ENCODE measurements around the gene GID8. TPM values are rescaled to one million over a fixed set of nuclear protein-coding genes. Genes with fewer than 3 reads are reported as not detected.

The GID8 gene
- total RNA-seq, 1 experiment from 2014 or later: 64.3 TPM

- H3K36me3 Mint-ChIP-seq (ENCODE audit: insufficient read depth, unreplicated experiment): no peaks in the 10 kb centered on the region
- CTCF ChIA-PET: interaction anchor here (0.6 to 1.7 kb wide), 22 partner anchors 9 to 409 kb away, joined by 3 to 47 read pairs (median 4); partner anchors contain the start of genes BHLHE23, TCFL5 and YTHDF1
- TF ChIP-seq, protein P1, sequence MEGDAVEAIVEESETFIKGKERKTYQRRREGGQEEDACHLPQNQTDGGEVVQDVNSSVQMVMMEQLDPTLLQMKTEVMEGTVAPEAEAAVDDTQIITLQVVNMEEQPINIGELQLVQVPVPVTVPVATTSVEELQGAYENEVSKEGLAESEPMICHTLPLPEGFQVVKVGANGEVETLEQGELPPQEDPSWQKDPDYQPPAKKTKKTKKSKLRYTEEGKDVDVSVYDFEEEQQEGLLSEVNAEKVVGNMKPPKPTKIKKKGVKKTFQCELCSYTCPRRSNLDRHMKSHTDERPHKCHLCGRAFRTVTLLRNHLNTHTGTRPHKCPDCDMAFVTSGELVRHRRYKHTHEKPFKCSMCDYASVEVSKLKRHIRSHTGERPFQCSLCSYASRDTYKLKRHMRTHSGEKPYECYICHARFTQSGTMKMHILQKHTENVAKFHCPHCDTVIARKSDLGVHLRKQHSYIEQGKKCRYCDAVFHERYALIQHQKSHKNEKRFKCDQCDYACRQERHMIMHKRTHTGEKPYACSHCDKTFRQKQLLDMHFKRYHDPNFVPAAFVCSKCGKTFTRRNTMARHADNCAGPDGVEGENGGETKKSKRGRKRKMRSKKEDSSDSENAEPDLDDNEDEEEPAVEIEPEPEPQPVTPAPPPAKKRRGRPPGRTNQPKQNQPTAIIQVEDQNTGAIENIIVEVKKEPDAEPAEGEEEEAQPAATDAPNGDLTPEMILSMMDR (IDR thresholded peaks at IDR 0.05; ENCODE audit: unreplicated experiment): no peak
- no TSS peak for BruUV-seq (replicated peaks)
- no peak for DNase-seq
- peaks cover 68% of the 10 kb centered on the region for H3K27me3 Mint-ChIP-seq (ENCODE audit: unreplicated experiment)
- peak overlapping the region; percentile 0 for H3K4me3 Mint-ChIP-seq (ENCODE audit: low read depth, unreplicated experiment)
- H3K27ac Mint-ChIP-seq (ENCODE audit: unreplicated experiment): no peak overlapping the region
- no peaks in the 10 kb centered on the region for H3K9me3 Mint-ChIP-seq (ENCODE audit: low read depth, unreplicated experiment)
- H3K4me1 Mint-ChIP-seq (ENCODE audit: low read depth, unreplicated experiment): peaks cover 14% of the 10 kb centered on the region
- intact Hi-C loops (cut with micrococcal nuclease; ENCODE audit: unreplicated experiment): loop anchor here (1.0 kb wide), 1 partner anchor 36 kb away; no protein-coding TSS in a partner anchor
Observed at GRCh38 chr20:62972845-62973745, 35.1 kb downstream of the GID8 start.

GRCh38 chr20:62975251-62975760 is 37.4 kb downstream of the GID8 start:
- Mint-ChIP-seq H3K4me1 (ENCODE audit: low read depth, unreplicated experiment) (peaks cover 14% of the 10 kb centered on the region), H3K4me3 (ENCODE audit: low read depth, unreplicated experiment) (no peak overlapping the region), H3K9me3 (ENCODE audit: low read depth, unreplicated experiment) (no peaks in the 10 kb centered on the region), H3K27me3 (ENCODE audit: unreplicated experiment) (peaks cover 90% of the 10 kb centered on the region), H3K27ac (ENCODE audit: unreplicated experiment) (no peak overlapping the region), H3K36me3 (ENCODE audit: insufficient read depth, unreplicated experiment) (no peaks in the 10 kb centered on the region)
- BruUV-seq (replicated peaks): no TSS peak
- DNase-seq: no peak
- intact Hi-C loops (cut with micrococcal nuclease; ENCODE audit: unreplicated experiment): no loop called here
- TF ChIP-seq, protein P1 (IDR thresholded peaks at IDR 0.05; ENCODE audit: unreplicated experiment): no peak
- CTCF ChIA-PET: interaction anchor here (0.6 to 0.8 kb wide), 4 partner anchors 12 to 450 kb away, joined by 3 to 7 read pairs (median 4); no protein-coding TSS in a partner anchor

DNA sequence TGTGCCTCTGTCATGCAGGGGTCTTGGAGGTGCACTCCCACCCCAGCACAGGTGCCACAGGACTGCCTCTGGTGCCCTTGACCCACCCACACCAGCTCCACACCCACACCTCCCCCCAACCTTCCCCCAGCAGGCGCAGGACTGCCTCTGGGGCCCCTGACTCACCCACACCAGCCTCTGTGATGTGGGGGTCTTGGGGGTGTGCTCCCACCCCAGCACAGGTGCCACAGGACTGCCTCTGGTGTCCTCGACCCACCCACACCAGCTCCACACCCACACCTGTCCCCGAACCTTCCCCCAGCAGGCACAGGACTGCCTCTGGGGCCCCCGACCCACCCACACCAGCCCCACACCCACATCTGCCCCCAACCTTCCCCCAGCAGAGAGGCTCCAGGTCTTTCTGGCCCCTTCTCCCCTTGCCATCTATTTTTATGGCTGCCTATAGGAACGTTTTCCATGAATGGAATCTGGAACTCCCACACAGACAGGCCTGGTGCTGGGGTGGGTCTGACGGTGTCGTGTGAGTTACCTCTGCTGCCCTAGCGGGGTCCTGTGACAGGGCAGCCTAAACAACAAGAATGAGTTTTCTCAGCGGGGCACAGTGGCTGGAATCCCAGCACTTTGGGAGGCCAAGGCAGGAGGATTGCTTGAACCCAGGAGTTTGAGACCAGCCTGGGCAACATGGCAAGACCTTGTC is 38.0 kb downstream of the GID8 start:
- CTCF ChIA-PET: interaction anchor here (0.8 kb wide), 1 partner anchor 11 kb away, joined by 3 read pairs; no protein-coding TSS in a partner anchor
- Mint-ChIP-seq H3K4me1 (ENCODE audit: low read depth, unreplicated experiment) (peaks cover 14% of the 10 kb centered on the region), H3K27ac (ENCODE audit: unreplicated experiment) (no peak overlapping the region), H3K27me3 (ENCODE audit: unreplicated experiment) (peaks cover 93% of the 10 kb centered on the region), H3K4me3 (ENCODE audit: low read depth, unreplicated experiment) (no peak overlapping the region), H3K9me3 (ENCODE audit: low read depth, unreplicated experiment) (no peaks in the 10 kb centered on the region), H3K36me3 (ENCODE audit: insufficient read depth, unreplicated experiment) (no peaks in the 10 kb centered on the region)
- TF ChIP-seq, protein P1 (IDR thresholded peaks at IDR 0.05; ENCODE audit: unreplicated experiment): no peak
- no peak for DNase-seq
- BruUV-seq (replicated peaks): no TSS peak
- intact Hi-C loops (cut with micrococcal nuclease; ENCODE audit: unreplicated experiment): no loop called here

DNA sequence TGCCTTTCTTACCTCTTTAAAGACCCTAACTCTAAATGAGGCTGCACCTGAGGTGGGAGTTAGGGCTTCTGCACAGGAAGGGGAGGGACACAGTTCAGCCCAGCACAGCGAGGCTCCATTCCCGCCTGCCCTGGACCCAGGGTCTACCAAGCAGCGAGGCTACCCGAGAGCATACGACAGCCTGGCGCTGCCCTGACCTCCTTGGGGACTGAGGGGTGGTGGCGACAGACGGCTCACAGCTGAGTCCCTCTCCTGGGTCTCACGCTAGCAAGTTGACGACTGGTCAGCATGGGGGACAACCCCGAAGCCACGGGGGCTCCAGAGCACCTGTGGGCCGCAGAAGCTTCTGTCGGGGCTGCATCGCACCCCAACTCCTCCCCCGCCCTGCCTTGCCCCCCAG is 38.9 kb downstream of the GID8 start:
- Mint-ChIP-seq H3K4me1 (ENCODE audit: low read depth, unreplicated experiment) (peaks cover 6% of the 10 kb centered on the region), H3K27ac (ENCODE audit: unreplicated experiment) (no peak overlapping the region), H3K9me3 (ENCODE audit: low read depth, unreplicated experiment) (no peaks in the 10 kb centered on the region), H3K27me3 (ENCODE audit: unreplicated experiment) (peaks cover 93% of the 10 kb centered on the region), H3K4me3 (ENCODE audit: low read depth, unreplicated experiment) (no peak overlapping the region), H3K36me3 (ENCODE audit: insufficient read depth, unreplicated experiment) (peaks cover 8% of the 10 kb centered on the region)
- no peak for DNase-seq
- CTCF ChIA-PET: interaction anchor here (0.7 kb wide), 1 partner anchor 167 kb away, joined by 3 read pairs; no protein-coding TSS in a partner anchor
- TF ChIP-seq, protein P1 (IDR thresholded peaks at IDR 0.05; ENCODE audit: unreplicated experiment): no peak
- intact Hi-C loops (cut with micrococcal nuclease; ENCODE audit: unreplicated experiment): no loop called here
- no TSS peak for BruUV-seq (replicated peaks)

Data from Calu3 (cell line).